B cell (primary cell): Measurements from ENCODE around the gene PRUNE2. TPM values are rescaled to one million over a fixed set of nuclear protein-coding genes. Genes with fewer than 3 reads are reported as not detected.

ENCODE experiments used
- ATAC-seq: fragments of 200-7000 bp; cut with Tn5 transposase; one replicate; pipeline ENCODE4 v1.10.0; 2021; ENCODE audit warnings: low read depth, mild to moderate bottlenecking, moderate number of reproducible peaks, moderate library complexity
- CTCF ChIA-PET: fragments of 350-600 bp; sonication (Branson Sonifier 250); formaldehyde crosslinking; loops from one replicate; lab custom pipeline; 2021; ENCODE audit warnings: antibody characterized with exemption, inconsistent platforms; lab: Charles Lee
- POLR2A ChIA-PET: fragments of 350-600 bp; sonication (Branson Sonifier 250); formaldehyde crosslinking; loops from one replicate; lab custom pipeline; 2021; ENCODE audit warnings: antibody characterized with exemption; lab: Charles Lee
- DNase-seq: peaks from one replicate; pipeline ENCODE4 v3.0.0; 2013
- H2AFZ ChIP-seq: 2 replicates; pipeline ENCODE4 v1.6.1; 2012; ENCODE audit warnings: mild to moderate bottlenecking, low read depth, low read length; ENCODE audit not compliant: insufficient read depth, poor library complexity, severe bottlenecking
- H3K27ac ChIP-seq, 2 donors: 1 replicate in 1 of 2; 2 replicates in 1 of 2; pipeline ENCODE4 v1.5.1; 2012 to 2013; ENCODE audit warnings: low read length in 2 of 2, mild to moderate bottlenecking in 2 of 2, moderate library complexity in 1 of 2
- H3K27me3 ChIP-seq, 4 experiments: fragments of 200-600 bp in 1 of 4; sonication (generic) in 1 of 4; replicated peaks in 1 of 4; 1 replicate in 2 of 4; 2 replicates in 2 of 4; pipeline versions ENCODE4 v1.6.1 to v1.7.0; 2013 to 2016; ENCODE audit warnings: low read length in 3 of 4, mild to moderate bottlenecking in 2 of 4, mixed read lengths in 1 of 4, moderate library complexity in 1 of 4; ENCODE audit not compliant: insufficient read depth in 4 of 4, control insufficient read depth in 3 of 4; ENCODE audit errors: control extremely low read depth in 1 of 4
- H3K36me3 ChIP-seq, 2 experiments: replicated peaks in 1 of 2; 1 replicate in 1 of 2; 2 replicates in 1 of 2; pipeline versions ENCODE4 v1.6.1 to v1.7.1; 2013; ENCODE audit warnings: low read length in 1 of 2; ENCODE audit not compliant: insufficient read depth in 2 of 2, control insufficient read depth in 1 of 2; ENCODE audit errors: control extremely low read depth in 1 of 2, extremely low read depth in 1 of 2
- H3K4me1 ChIP-seq, 2 donors: fragments of 200-600 bp in 1 of 2; sonication (generic) in 1 of 2; 1 replicate in 1 of 2; 2 replicates in 1 of 2; pipeline versions ENCODE4 v1.5.1 to v1.6.1; 2013 to 2017; ENCODE audit warnings: low read length in 2 of 2; ENCODE audit not compliant: control insufficient read depth in 2 of 2, insufficient read depth in 2 of 2
- H3K4me2 ChIP-seq: replicated peaks from 2 replicates; pipeline ENCODE3; 2012; ENCODE audit warnings: mild to moderate bottlenecking, low read depth, low read length; ENCODE audit not compliant: poor library complexity, severe bottlenecking
- H3K4me3 ChIP-seq, 5 experiments: fragments of 200-600 bp in 1 of 5; sonication (generic) in 1 of 5; 1 replicate in 3 of 5; 2 replicates in 2 of 5; pipeline versions ENCODE4 v1.5.1 to v1.7.0; 2011 to 2016; ENCODE audit warnings: low read length in 4 of 5, mild to moderate bottlenecking in 4 of 5, low read depth in 2 of 5, control low read depth in 1 of 5, moderate library complexity in 1 of 5; ENCODE audit not compliant: insufficient read depth in 1 of 5; ENCODE audit errors: control extremely low read depth in 1 of 5, extremely low read depth in 1 of 5
- H3K79me2 ChIP-seq: fragments of 200-600 bp; sonication (generic); one replicate; pipeline ENCODE4 v1.6.0; 2016; ENCODE audit warnings: low read length; ENCODE audit not compliant: control insufficient read depth, insufficient read depth
- H3K9ac ChIP-seq: fragments of 200-600 bp; sonication (generic); 2 replicates; pipeline ENCODE4 v1.6.1; 2017; ENCODE audit warnings: mild to moderate bottlenecking, low read length, moderate library complexity
- H3K9me3 ChIP-seq, 3 donors: one replicate each; pipeline versions ENCODE4 v1.6.1 to v1.7.1; 2013; ENCODE audit warnings: low read length in 2 of 3; ENCODE audit not compliant: control insufficient read depth in 2 of 3, insufficient read depth in 1 of 3; ENCODE audit errors: control extremely low read depth in 1 of 3
- H4K20me1 ChIP-seq: 2 replicates; pipeline ENCODE4 v1.6.0; 2012; ENCODE audit warnings: mild to moderate bottlenecking, low read length; ENCODE audit not compliant: insufficient read depth, control insufficient read depth, poor library complexity, severe bottlenecking
- H3K27ac Mint-ChIP-seq: one replicate; pipeline ENCODE4 v1.8.0; 2021; ENCODE audit warnings: mixed read lengths
- H3K27me3 Mint-ChIP-seq: one replicate; pipeline ENCODE4 v1.8.0; 2021; ENCODE audit warnings: mixed read lengths
- H3K4me1 Mint-ChIP-seq: one replicate; pipeline ENCODE4 v1.8.0; 2021; ENCODE audit warnings: mixed read lengths
- H3K4me3 Mint-ChIP-seq: one replicate; pipeline ENCODE4 v1.8.0; 2021; ENCODE audit warnings: mixed read lengths
- H3K9me3 Mint-ChIP-seq: one replicate; pipeline ENCODE4 v1.8.0; 2022; ENCODE audit warnings: mixed read lengths; ENCODE audit not compliant: insufficient read depth
- CTCF ChIP-seq: fragments of 200-600 bp; IDR thresholded peaks from one replicate; pipeline ENCODE4 v1.8.0; 2022; ENCODE audit warnings: antibody characterized with exemption, mild to moderate bottlenecking
- EZH2 ChIP-seq: IDR thresholded peaks from 2 replicates; pipeline ENCODE4 v1.6.1; 2012; ENCODE audit warnings: borderline replicate concordance, low read depth, mild to moderate bottlenecking, moderate library complexity, low read length; ENCODE audit not compliant: insufficient read depth, poor library complexity, severe bottlenecking
- WGBS: methylation state at CpG from one replicate; pipeline ENCODE4 v1.1.5; 2013; ENCODE audit warnings: missing lambda C conversion rate; ENCODE audit not compliant: insufficient coverage; 5-methylcytosine and 5-hydroxymethylcytosine counted together
- intact Hi-C: fragments of 100-400 bp; cut with micrococcal nuclease; formaldehyde crosslinking; loops from one replicate; pipeline ENCODE4 v1.10.0; 2022
- polyA plus RNA-seq: library from polyadenylated mRNA; depleted of rRNA; stranded (reverse); fragments of >200 nt; gene quantifications from 2 replicates; pipeline ENCODE4 v1.2.3, GENCODE V29; 2012
- total RNA-seq, 2 donors: library from RNA; stranded (reverse); fragments of 120-200 nt in 1 of 2; gene quantifications; 1 replicate in 1 of 2; 2 replicates in 1 of 2; pipeline versions ENCODE4 v1.2.3 to v1.2.4, GENCODE V29; 2013 to 2022

PRUNE2 gene
- total and polyA plus RNA-seq, 2 donors (not counting 1 experiment from before 2014, with no cell fraction given) = 0.12 TPM; not detected in 1

DNA sequence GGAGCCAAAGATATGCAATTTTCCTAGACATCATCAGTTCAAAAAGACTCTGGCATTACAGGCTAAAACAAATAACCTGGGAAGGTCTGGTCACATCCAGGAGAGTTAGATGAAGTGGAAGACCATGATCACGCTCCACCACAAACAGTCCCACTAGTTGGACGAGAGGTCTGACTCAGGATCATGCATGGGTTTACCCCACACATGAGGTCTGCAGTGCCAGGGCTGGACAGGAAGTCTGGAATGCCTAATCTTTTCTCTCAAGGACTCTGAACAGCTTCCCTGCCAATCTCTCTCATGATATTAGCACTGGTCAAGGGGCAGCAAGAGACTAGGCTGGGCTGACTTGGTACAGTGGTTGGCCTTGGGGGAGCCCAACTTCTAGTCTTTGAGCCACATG lies 7.1 kb downstream of the PRUNE2 start:
- H3K36me3 ChIP-seq = no peaks in the 10 kb centered on the region
- ChIA-PET POLR2A (no interaction called here), CTCF (no interaction called here)
- intact Hi-C loops = no loop called here
- ATAC-seq (no peak), DNase-seq (no peak)
- H3K27ac ChIP-seq = no peak overlapping the region
- WGBS = no CpG with 5 or more reads among the region's 2 CpGs
- H3K27me3 ChIP-seq = peaks cover 0 to 6% (median 3%) of the 10 kb centered on the region in 4 experiments
- no peak overlapping the region for H3K9ac ChIP-seq
- no peaks in the 10 kb centered on the region for H3K4me1 ChIP-seq
- peaks cover 0 to 3% (median 0%) of the 10 kb centered on the region in 3 donors for H3K9me3 ChIP-seq
- TF ChIP-seq CTCF = no peak
- no peak for TF ChIP-seq EZH2
- no peak overlapping the region for H3K4me3 Mint-ChIP-seq
- no peak overlapping the region for H3K27ac Mint-ChIP-seq
- H3K27me3 Mint-ChIP-seq = peaks cover 48% of the 10 kb centered on the region
- H3K4me3 ChIP-seq = no peak overlapping the region
- no peaks in the 10 kb centered on the region for H3K79me2 ChIP-seq
- peaks cover 3% of the 10 kb centered on the region for H3K4me1 Mint-ChIP-seq
- no peak overlapping the region for H2AFZ ChIP-seq
- no peaks in the 10 kb centered on the region for H3K9me3 Mint-ChIP-seq
- H4K20me1 ChIP-seq = no peaks in the 10 kb centered on the region
- no peak overlapping the region for H3K4me2 ChIP-seq

DNA sequence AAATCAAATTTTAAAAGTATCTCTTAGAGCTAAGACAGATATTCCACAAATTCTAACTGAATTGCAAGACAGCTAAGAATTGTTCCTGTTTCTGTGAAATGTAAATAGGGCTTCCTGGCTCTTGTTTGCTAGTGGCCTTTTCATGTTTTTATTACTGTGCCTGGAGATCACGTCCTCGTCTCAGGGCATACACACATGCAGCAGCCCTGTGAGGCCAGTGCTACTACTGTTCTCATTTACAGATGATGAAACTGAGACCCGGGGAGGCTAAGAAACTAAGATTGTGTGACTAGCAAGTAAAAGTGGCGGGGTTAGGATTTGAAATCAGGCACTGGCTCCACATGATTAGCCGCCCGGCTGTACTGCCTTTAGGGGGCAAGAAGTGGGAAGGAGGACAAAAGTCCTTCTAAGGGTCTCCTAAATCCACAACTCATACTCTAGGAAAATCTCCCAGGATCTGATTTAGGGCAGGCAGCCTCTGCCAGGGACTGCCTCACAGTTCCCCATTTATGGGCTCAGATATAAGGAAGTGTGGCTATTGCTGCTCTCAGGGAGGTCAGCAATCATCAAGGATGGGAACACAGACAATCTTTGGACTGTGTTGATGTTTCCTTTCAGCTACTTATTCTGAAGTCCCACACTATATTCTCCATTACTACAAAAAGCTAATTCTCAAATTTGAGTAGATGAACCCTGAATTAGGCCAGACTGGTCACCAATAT lies 7.9 kb downstream of the PRUNE2 start:
- Histone ChIP-seq H4K20me1 (no peaks in the 10 kb centered on the region), H3K79me2 (no peaks in the 10 kb centered on the region), H3K27me3 (peaks cover 0 to 6% (median 3%) of the 10 kb centered on the region in 4 experiments), H3K9ac (no peak overlapping the region), H3K9me3 (peaks cover 0 to 3% (median 0%) of the 10 kb centered on the region in 3 donors), H3K36me3 (no peaks in the 10 kb centered on the region), H3K4me2 (no peak overlapping the region), H3K4me3 (no peak overlapping the region), H3K27ac (no peak overlapping the region), H3K4me1 (no peaks in the 10 kb centered on the region), H2AFZ (no peak overlapping the region)
- ATAC-seq (no peak), DNase-seq (no peak)
- 56% methylated on average over 3 of the region's 6 CpGs for WGBS
- intact Hi-C loops = no loop called here
- H3K9me3 Mint-ChIP-seq = no peaks in the 10 kb centered on the region
- no peak overlapping the region for H3K27ac Mint-ChIP-seq
- peaks cover 3% of the 10 kb centered on the region for H3K4me1 Mint-ChIP-seq
- peaks cover 48% of the 10 kb centered on the region for H3K27me3 Mint-ChIP-seq
- ChIA-PET POLR2A (no interaction called here), CTCF (interaction anchor here (0.6 kb wide), 1 partner anchor 95 kb away, joined by 3 read pairs; no protein-coding TSS in a partner anchor)
- TF ChIP-seq CTCF = no peak
- TF ChIP-seq EZH2 = no peak
- no peak overlapping the region for H3K4me3 Mint-ChIP-seq
